Neuronal stem cell (in vitro differentiated cells): ENCODE measurements around the gene IP6K1.

Source experiments
- DNase-seq: peaks from one replicate; pipeline ENCODE4 v3.0.0-alpha.2; 2013; ENCODE audit warnings: low spot score
- H2AFZ ChIP-seq: one replicate; pipeline ENCODE4 v1.6.1; 2013; ENCODE audit warnings: mild to moderate bottlenecking, low read length, inconsistent platforms
- H2AK5ac ChIP-seq: 2 replicates; pipeline ENCODE4 v1.6.1; 2013; ENCODE audit warnings: low read depth, mild to moderate bottlenecking, inconsistent platforms, low read length, moderate library complexity, mixed read lengths
- H2BK120ac ChIP-seq: 2 replicates; pipeline ENCODE4 v1.6.1; 2013; ENCODE audit warnings: low read depth, mild to moderate bottlenecking, inconsistent platforms, low read length, moderate library complexity, mixed read lengths
- H2BK12ac ChIP-seq: one replicate; pipeline ENCODE4 v1.6.1; 2013; ENCODE audit warnings: low read length, inconsistent platforms
- H2BK15ac ChIP-seq: 2 replicates; pipeline ENCODE4 v1.6.1; 2013; ENCODE audit warnings: mild to moderate bottlenecking, low read length, inconsistent platforms, mixed read lengths
- H2BK5ac ChIP-seq: one replicate; pipeline ENCODE4 v1.6.1; 2013; ENCODE audit warnings: inconsistent platforms, mild to moderate bottlenecking, low read length, moderate library complexity
- H3K14ac ChIP-seq: one replicate; pipeline ENCODE4 v1.6.1; 2013; ENCODE audit warnings: low read length, inconsistent platforms
- H3K18ac ChIP-seq: 2 replicates; pipeline ENCODE4 v1.6.1; 2013; ENCODE audit warnings: low read length, inconsistent platforms
- H3K23ac ChIP-seq: 2 replicates; pipeline ENCODE4 v1.6.1; 2013; ENCODE audit warnings: low read depth, mild to moderate bottlenecking, mixed read lengths, low read length, inconsistent platforms; ENCODE audit not compliant: poor library complexity
- H3K27ac ChIP-seq: replicated peaks from 3 replicates; pipeline ENCODE4 v1.5.1; 2013; ENCODE audit warnings: low read length, inconsistent platforms
- H3K27me3 ChIP-seq, 3 experiments: 2 replicates each; pipeline ENCODE4 v1.6.1; 2013; ENCODE audit warnings: low read length in 3 of 3, mild to moderate bottlenecking in 2 of 3, inconsistent platforms in 1 of 3, low read depth in 1 of 3, mixed read lengths in 1 of 3, moderate library complexity in 1 of 3; ENCODE audit not compliant: control insufficient read depth in 3 of 3, insufficient read depth in 3 of 3
- H3K36me3 ChIP-seq, 2 donors: replicated peaks in 1 of 2; 2 replicates each; pipeline ENCODE4 v1.6.1; 2013; ENCODE audit warnings: low read length in 2 of 2; ENCODE audit not compliant: control insufficient read depth in 2 of 2, insufficient read depth in 2 of 2
- H3K4ac ChIP-seq: 2 replicates; pipeline ENCODE4 v1.6.1; 2013; ENCODE audit warnings: inconsistent platforms, mild to moderate bottlenecking, low read length, moderate library complexity
- H3K4me1 ChIP-seq, 2 donors: 1 replicate in 1 of 2; 2 replicates in 1 of 2; pipeline ENCODE4 v1.6.1; 2013; ENCODE audit warnings: low read length in 2 of 2, low read depth in 1 of 2; ENCODE audit not compliant: control insufficient read depth in 2 of 2, insufficient read depth in 1 of 2
- H3K4me2 ChIP-seq: one replicate; pipeline ENCODE4 v1.6.1; 2013; ENCODE audit warnings: mild to moderate bottlenecking, low read length, inconsistent platforms; ENCODE audit not compliant: insufficient read depth, poor library complexity, severe bottlenecking
- H3K4me3 ChIP-seq, 2 donors: 2 replicates each; pipeline ENCODE4 v1.5.1; 2013; ENCODE audit warnings: low read length in 2 of 2, mild to moderate bottlenecking in 2 of 2, inconsistent platforms in 1 of 2, moderate library complexity in 1 of 2
- H3K79me1 ChIP-seq: one replicate; pipeline ENCODE4 v1.6.1; 2013; ENCODE audit warnings: low read depth, mild to moderate bottlenecking, inconsistent platforms, low read length, moderate library complexity
- H3K9ac ChIP-seq: one replicate; pipeline ENCODE4 v1.6.1; 2013; ENCODE audit warnings: mild to moderate bottlenecking, low read depth, low read length, inconsistent platforms; ENCODE audit not compliant: poor library complexity
- H3K9me3 ChIP-seq, 2 donors: replicated peaks in 1 of 2; 2 replicates each; pipeline versions ENCODE3 to v1.6.1; 2013; ENCODE audit warnings: low read length in 2 of 2, mild to moderate bottlenecking in 2 of 2, inconsistent platforms in 1 of 2, low read depth in 1 of 2, mixed read lengths in 1 of 2, moderate library complexity in 1 of 2; ENCODE audit not compliant: control insufficient read depth in 2 of 2, insufficient read depth in 1 of 2
- H4K8ac ChIP-seq: one replicate; pipeline ENCODE4 v1.6.1; 2013; ENCODE audit warnings: low read depth, mild to moderate bottlenecking, inconsistent platforms, low read length, moderate library complexity
- H4K91ac ChIP-seq: one replicate; pipeline ENCODE4 v1.6.1; 2013; ENCODE audit warnings: low read length, low read depth, mild to moderate bottlenecking, inconsistent platforms; ENCODE audit not compliant: poor library complexity
- WGBS, 2 donors: extraction: QIAGEN DNeasy Blood & Tissue Kit; methylation state at CpG; one replicate each; pipeline ENCODE4 v1.1.7; 2013; ENCODE audit warnings: missing lambda C conversion rate in 2 of 2, mixed read lengths in 1 of 2; ENCODE audit not compliant: insufficient read length in 2 of 2, insufficient replicate concordance in 1 of 2; ENCODE audit errors: extremely low coverage in 2 of 2; 5-methylcytosine and 5-hydroxymethylcytosine counted together

Gene IP6K1

GRCh38 chr3:49792371-49793150, 6.2 kb upstream of the IP6K1 start:
- Histone ChIP-seq H2BK12ac (no peak overlapping the region), H3K27me3 (peaks cover 0 to 16% (median 0%) of the 10 kb centered on the region in 3 experiments), H3K36me3 (no peaks in the 10 kb centered on the region), H3K79me1 (no peaks in the 10 kb centered on the region), H3K18ac (peak overlapping the region; percentile 16), H2BK5ac (no peak overlapping the region), H3K14ac (no peak overlapping the region), H3K4ac (no peak overlapping the region), H3K4me2 (no peak overlapping the region), H3K9ac (no peak overlapping the region), H2BK15ac (no peak overlapping the region), H3K27ac (no peak overlapping the region), H3K9me3 (no peaks in the 10 kb centered on the region), H4K91ac (no peak overlapping the region), H2AK5ac (peak overlapping the region; percentile 11), H2BK120ac (no peak overlapping the region), H3K4me1 (peaks cover 7 to 8% of the 10 kb centered on the region in 2 donors), H4K8ac (no peak overlapping the region), H2AFZ (no peak overlapping the region), H3K4me3 (no peak overlapping the region), H3K23ac (no peak overlapping the region)
- no CpG with 5 or more reads among the region's 10 CpGs for WGBS, 2 donors
- DNase-seq = no peak

DNA sequence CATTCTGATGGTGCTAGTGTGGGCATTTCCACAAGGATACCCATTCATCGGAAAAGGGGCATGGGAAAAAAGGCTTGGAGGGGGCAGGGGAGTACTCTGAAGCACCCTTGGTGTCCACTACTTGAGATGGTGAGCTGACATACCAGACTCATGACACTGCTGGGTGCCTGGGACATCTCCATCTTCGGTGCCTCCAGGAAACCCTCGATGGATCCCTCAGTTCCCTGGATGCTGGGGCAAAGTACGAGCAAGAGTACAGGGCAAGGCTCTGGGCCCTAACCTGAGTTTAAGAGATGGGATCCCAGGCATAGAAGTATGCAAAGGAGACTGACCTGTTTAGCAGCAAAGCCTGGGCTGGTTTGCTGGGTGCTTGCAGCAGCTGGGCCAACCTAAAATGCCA, 5.2 kb upstream of the IP6K1 start:
- no peak overlapping the region for H4K8ac ChIP-seq
- no peak overlapping the region for H2AFZ ChIP-seq
- H2BK15ac ChIP-seq = no peak overlapping the region
- H2BK120ac ChIP-seq = peak overlapping the region; percentile 38
- H3K4me1 ChIP-seq = peaks cover 11 to 12% of the 10 kb centered on the region in 2 donors
- H4K91ac ChIP-seq = peak overlapping the region; percentile 67
- no peak overlapping the region for H3K14ac ChIP-seq
- H2BK12ac ChIP-seq = no peak overlapping the region
- H3K4me3 ChIP-seq = no peak overlapping the region
- no peak overlapping the region for H3K23ac ChIP-seq
- H2BK5ac ChIP-seq = no peak overlapping the region
- H3K18ac ChIP-seq = no peak overlapping the region
- no peaks in the 10 kb centered on the region for H3K36me3 ChIP-seq
- H3K4me2 ChIP-seq = no peak overlapping the region
- no CpG with 5 or more reads among the region's 4 CpGs for WGBS, 2 donors
- no peak for DNase-seq
- H3K79me1 ChIP-seq = no peaks in the 10 kb centered on the region
- H3K27ac ChIP-seq = no peak overlapping the region
- no peak overlapping the region for H3K4ac ChIP-seq
- peak overlapping the region; percentile 34 for H2AK5ac ChIP-seq
- H3K27me3 ChIP-seq = peaks cover 0 to 16% (median 0%) of the 10 kb centered on the region in 3 experiments
- no peaks in the 10 kb centered on the region for H3K9me3 ChIP-seq
- peak overlapping the region; percentile 9 for H3K9ac ChIP-seq

DNA sequence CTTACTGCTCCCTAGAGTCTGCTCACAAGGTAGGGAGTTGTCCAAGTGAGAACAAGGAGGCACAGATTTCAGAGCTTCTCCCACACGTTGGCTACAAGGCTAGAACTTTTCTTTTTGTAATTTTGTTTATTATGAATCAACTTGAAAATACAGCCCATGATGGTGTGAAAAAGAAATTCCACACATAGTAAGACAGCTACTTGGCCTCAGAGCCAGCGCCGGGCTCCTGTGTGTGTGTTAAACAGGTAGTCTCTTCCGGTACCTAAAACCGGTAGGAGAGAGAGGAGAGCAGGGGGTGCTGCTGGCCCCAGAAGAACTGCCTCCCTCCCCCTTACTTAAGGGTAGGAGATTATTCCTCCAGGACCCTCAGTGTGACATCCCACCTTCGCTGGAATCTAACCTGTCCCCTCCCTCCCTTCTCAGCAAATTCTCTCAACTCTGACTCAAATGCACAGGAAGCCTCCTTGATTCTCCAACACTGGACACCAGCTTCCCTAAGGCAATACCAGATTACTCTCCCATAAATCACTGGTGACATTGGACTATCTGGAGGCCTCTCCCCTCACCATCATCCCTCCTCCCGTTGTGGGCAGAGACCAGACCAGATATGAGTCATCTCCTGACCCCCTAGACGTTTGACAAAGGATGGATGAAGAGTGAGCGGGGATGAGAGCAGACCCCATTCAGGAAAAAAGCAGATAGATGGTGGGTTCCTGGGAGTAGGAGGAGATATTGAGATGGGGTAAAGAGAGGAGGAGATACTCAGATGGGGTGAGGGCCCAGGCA, 4.5 kb upstream of the IP6K1 start:
- peak overlapping the region; percentile 38 for H2AFZ ChIP-seq
- no peak for DNase-seq
- no peak overlapping the region for H3K9ac ChIP-seq
- no peak overlapping the region for H3K4me2 ChIP-seq
- H2BK15ac ChIP-seq = no peak overlapping the region
- H3K23ac ChIP-seq = no peak overlapping the region
- no peaks in the 10 kb centered on the region for H3K79me1 ChIP-seq
- peaks cover 0 to 15% (median 0%) of the 10 kb centered on the region in 3 experiments for H3K27me3 ChIP-seq
- no peak overlapping the region for H4K8ac ChIP-seq
- H3K36me3 ChIP-seq = no peaks in the 10 kb centered on the region
- no peak overlapping the region for H3K18ac ChIP-seq
- H3K4me1 ChIP-seq = peaks cover 11 to 12% of the 10 kb centered on the region in 2 donors
- WGBS, 2 donors = no CpG with 5 or more reads among the region's 9 CpGs
- no peak overlapping the region for H3K27ac ChIP-seq
- no peak overlapping the region for H3K14ac ChIP-seq
- H3K4me3 ChIP-seq = no peak overlapping the region
- no peak overlapping the region for H4K91ac ChIP-seq
- H2BK12ac ChIP-seq = no peak overlapping the region
- H3K9me3 ChIP-seq = no peaks in the 10 kb centered on the region
- H3K4ac ChIP-seq = no peak overlapping the region
- no peak overlapping the region for H2BK120ac ChIP-seq
- H2AK5ac ChIP-seq = no peak overlapping the region
- no peak overlapping the region for H2BK5ac ChIP-seq

DNA sequence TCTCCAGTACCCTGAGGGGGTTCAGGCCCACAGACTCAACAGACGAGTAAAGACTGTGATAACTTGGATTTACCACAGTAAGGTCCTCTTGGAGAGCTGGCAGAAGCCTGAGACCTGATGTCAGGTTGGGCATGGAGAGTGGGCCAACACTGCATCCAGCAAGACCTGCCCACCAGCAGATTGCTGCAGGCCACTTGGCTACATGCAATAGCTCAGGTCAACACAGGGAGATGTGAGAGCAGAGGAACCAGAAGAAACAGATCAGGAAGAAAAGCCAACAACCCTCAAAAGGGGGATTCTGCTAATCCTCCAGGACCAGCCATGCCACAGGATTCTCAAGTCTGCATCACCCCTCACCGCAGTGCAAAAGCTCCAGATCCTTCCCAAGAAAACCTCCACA, 1.7 kb upstream of the IP6K1 start:
- WGBS, 2 donors = no CpG with 5 or more reads among the region's 2 CpGs

More for the DNA sequence above, 1.7 kb upstream of the IP6K1 start:
- Histone ChIP-seq H2BK12ac (peak overlapping the region; percentile 77), H3K23ac (no peak overlapping the region), H3K27ac (no peak overlapping the region), H3K79me1 (no peaks in the 10 kb centered on the region), H4K91ac (no peak overlapping the region), H3K4me1 (peaks cover 11% of the 10 kb centered on the region in 2 donors), H2AFZ (no peak overlapping the region), H3K9ac (peak overlapping the region; percentile 63), H2BK120ac (no peak overlapping the region), H3K4me2 (no peak overlapping the region), H3K27me3 (peaks cover 0 to 7% (median 0%) of the 10 kb centered on the region in 3 experiments), H3K4ac (no peak overlapping the region), H3K4me3 (no peak overlapping the region), H3K36me3 (peaks cover 2 to 14% of the 10 kb centered on the region in 2 donors), H3K14ac (no peak overlapping the region), H3K9me3 (no peaks in the 10 kb centered on the region), H4K8ac (no peak overlapping the region), H2BK5ac (no peak overlapping the region), H2AK5ac (peak overlapping the region; percentile 67), H2BK15ac (no peak overlapping the region), H3K18ac (no peak overlapping the region)
- no peak for DNase-seq
